ENCODE measurements around the gene MFAP5. TPM values are rescaled to one million over a fixed set of nuclear protein-coding genes. Genes with fewer than 3 reads are reported as not detected.

MFAP5 gene
- total RNA-seq, 1 experiment from 2014 or later = 0.61 TPM

- ChIA-PET CTCF (no interaction called here), POLR2A (no interaction called here)
- Histone ChIP-seq H3K9me3 (no peaks in the 10 kb centered on the region), H3K4me3 (ENCODE audit: low read depth, low read length) (no peak overlapping the region), H3K4me1 (no peaks in the 10 kb centered on the region), H3K27me3 (replicated peaks; ENCODE audit: control insufficient read depth, insufficient read depth, low read length) (no peaks in the 10 kb centered on the region), H3K36me3 (ENCODE audit: control insufficient read depth, insufficient read depth, low read length) (no peaks in the 10 kb centered on the region)
- Mint-ChIP-seq H3K9me3 (ENCODE audit: unreplicated experiment) (peaks cover 10% of the 10 kb centered on the region), H3K4me3 (ENCODE audit: unreplicated experiment) (no peak overlapping the region), H3K4me1 (ENCODE audit: low read depth, unreplicated experiment) (no peaks in the 10 kb centered on the region), H3K36me3 (ENCODE audit: insufficient read depth, unreplicated experiment) (no peaks in the 10 kb centered on the region), H3K27me3 (ENCODE audit: insufficient read depth, unreplicated experiment) (peaks cover 7% of the 10 kb centered on the region), H3K27ac (ENCODE audit: unreplicated experiment) (no peak overlapping the region)
- DNase-seq = no peak
- TF ChIP-seq CTCF (IDR thresholded peaks at IDR 0.05; ENCODE audit: insufficient read depth in 1 of 2, low read depth in 1 of 2, low read length in 1 of 2, severe bottlenecking in 1 of 2, unreplicated experiment in 1 of 2) = no peak
- BruUV-seq (replicated peaks) = no TSS peak
- intact Hi-C loops (cut with micrococcal nuclease; ENCODE audit: unreplicated experiment) = no loop called here
Observed at GRCh38 chr12:8672381-8672780, 9.8 kb upstream of the MFAP5 start.

- no peaks in the 10 kb centered on the region for H3K36me3 Mint-ChIP-seq (ENCODE audit: insufficient read depth, unreplicated experiment)
- no peaks in the 10 kb centered on the region for H3K36me3 ChIP-seq (ENCODE audit: control insufficient read depth, insufficient read depth, low read length)
Observed at GRCh38 chr12:8668441-8668840, 5.8 kb upstream of the MFAP5 start.

GRCh38 chr12:8667270-8667669, 4.6 kb upstream of the MFAP5 start:
- no peak overlapping the region for H3K4me3 ChIP-seq (ENCODE audit: low read depth, low read length)
- Mint-ChIP-seq H3K9me3 (ENCODE audit: unreplicated experiment) (peaks cover 10% of the 10 kb centered on the region), H3K36me3 (ENCODE audit: insufficient read depth, unreplicated experiment) (no peaks in the 10 kb centered on the region), H3K4me1 (ENCODE audit: low read depth, unreplicated experiment) (no peaks in the 10 kb centered on the region), H3K27me3 (ENCODE audit: insufficient read depth, unreplicated experiment) (peaks cover 9% of the 10 kb centered on the region), H3K4me3 (ENCODE audit: unreplicated experiment) (no peak overlapping the region), H3K27ac (ENCODE audit: unreplicated experiment) (no peak overlapping the region)
- no peaks in the 10 kb centered on the region for H3K36me3 ChIP-seq (ENCODE audit: control insufficient read depth, insufficient read depth, low read length)
- H3K9me3 ChIP-seq = no peaks in the 10 kb centered on the region
- no peak for TF ChIP-seq CTCF (IDR thresholded peaks at IDR 0.05; ENCODE audit: insufficient read depth in 1 of 2, low read depth in 1 of 2, low read length in 1 of 2, severe bottlenecking in 1 of 2, unreplicated experiment in 1 of 2)
- no peaks in the 10 kb centered on the region for H3K4me1 ChIP-seq
- peaks cover 2% of the 10 kb centered on the region; the same call in 1 of the 2 replicates for H3K27me3 ChIP-seq (replicated peaks; ENCODE audit: control insufficient read depth, insufficient read depth, low read length)
- CTCF ChIA-PET = no interaction called here
- POLR2A ChIA-PET = no interaction called here
- intact Hi-C loops (cut with micrococcal nuclease; ENCODE audit: unreplicated experiment) = no loop called here
- DNase-seq = no peak
- BruUV-seq (replicated peaks) = no TSS peak

More at GRCh38 chr12:8668441-8668840, 5.8 kb upstream of the MFAP5 start:
- POLR2A ChIA-PET = no interaction called here
- Mint-ChIP-seq H3K9me3 (ENCODE audit: unreplicated experiment) (peaks cover 10% of the 10 kb centered on the region), H3K27ac (ENCODE audit: unreplicated experiment) (no peak overlapping the region), H3K4me1 (ENCODE audit: low read depth, unreplicated experiment) (no peaks in the 10 kb centered on the region), H3K4me3 (ENCODE audit: unreplicated experiment) (no peak overlapping the region), H3K27me3 (ENCODE audit: insufficient read depth, unreplicated experiment) (peaks cover 9% of the 10 kb centered on the region)
- H3K4me1 ChIP-seq = no peaks in the 10 kb centered on the region
- no TSS peak for BruUV-seq (replicated peaks)
- TF ChIP-seq CTCF (IDR thresholded peaks at IDR 0.05; ENCODE audit: insufficient read depth in 1 of 2, low read depth in 1 of 2, low read length in 1 of 2, severe bottlenecking in 1 of 2, unreplicated experiment in 1 of 2) = no peak
- no peak overlapping the region for H3K4me3 ChIP-seq (ENCODE audit: low read depth, low read length)
- CTCF ChIA-PET = interaction anchor here (1.1 kb wide), 1 partner anchor 222 kb away, joined by 4 read pairs; no protein-coding TSS in a partner anchor
- intact Hi-C loops (cut with micrococcal nuclease; ENCODE audit: unreplicated experiment) = no loop called here
- DNase-seq = no peak
- no peaks in the 10 kb centered on the region for H3K9me3 ChIP-seq
- H3K27me3 ChIP-seq (replicated peaks; ENCODE audit: control insufficient read depth, insufficient read depth, low read length) = no peaks in the 10 kb centered on the region
